ENCODE data around the gene PTPRG. TPM values are rescaled to one million over a fixed set of nuclear protein-coding genes. Genes with fewer than 3 reads are reported as not detected.

The PTPRG gene
- total RNA-seq, 4 donors from 2014 or later = 21.1 to 54.2 (median 30.6) TPM

DNA sequence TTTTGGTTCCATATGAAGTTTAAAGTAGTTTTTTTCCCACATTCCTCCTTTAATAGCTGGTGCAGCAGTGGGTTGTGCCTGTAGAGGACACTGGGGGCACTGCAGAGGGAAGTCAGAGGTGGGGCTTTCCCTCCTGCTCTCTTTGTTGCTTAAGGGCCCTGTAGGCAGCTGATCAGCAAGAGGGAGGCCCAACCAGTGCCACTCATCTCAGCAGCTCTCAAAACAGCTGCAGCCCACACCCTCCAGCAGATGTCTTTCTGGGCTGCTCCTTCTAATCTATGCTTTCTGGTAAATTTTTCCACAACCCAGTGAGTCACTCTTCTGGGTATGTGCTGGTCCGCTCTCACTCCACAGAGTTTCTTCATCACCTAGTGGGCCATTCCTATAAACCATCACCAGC is 548.2 kb downstream of the PTPRG start:
- no peaks in the 10 kb centered on the region for H3K36me3 ChIP-seq
- peak; percentile 73 to 93 for ATAC-seq
- no peaks in the 10 kb centered on the region for H3K9me3 ChIP-seq
- in situ Hi-C loops (cut with MboI; ENCODE audit: low sequenced_read_pairs in 4 of 4) (no loop called here), intact Hi-C loops (cut with DNase I; ENCODE audit: low total_unique reads) (no loop called here)
- no peak overlapping the region for H3K4me3 ChIP-seq
- H3K27me3 ChIP-seq = no peaks in the 10 kb centered on the region
- TF ChIP-seq POLR2A (IDR thresholded peaks at IDR 0.05) = no peak
- TF ChIP-seq, protein P1, sequence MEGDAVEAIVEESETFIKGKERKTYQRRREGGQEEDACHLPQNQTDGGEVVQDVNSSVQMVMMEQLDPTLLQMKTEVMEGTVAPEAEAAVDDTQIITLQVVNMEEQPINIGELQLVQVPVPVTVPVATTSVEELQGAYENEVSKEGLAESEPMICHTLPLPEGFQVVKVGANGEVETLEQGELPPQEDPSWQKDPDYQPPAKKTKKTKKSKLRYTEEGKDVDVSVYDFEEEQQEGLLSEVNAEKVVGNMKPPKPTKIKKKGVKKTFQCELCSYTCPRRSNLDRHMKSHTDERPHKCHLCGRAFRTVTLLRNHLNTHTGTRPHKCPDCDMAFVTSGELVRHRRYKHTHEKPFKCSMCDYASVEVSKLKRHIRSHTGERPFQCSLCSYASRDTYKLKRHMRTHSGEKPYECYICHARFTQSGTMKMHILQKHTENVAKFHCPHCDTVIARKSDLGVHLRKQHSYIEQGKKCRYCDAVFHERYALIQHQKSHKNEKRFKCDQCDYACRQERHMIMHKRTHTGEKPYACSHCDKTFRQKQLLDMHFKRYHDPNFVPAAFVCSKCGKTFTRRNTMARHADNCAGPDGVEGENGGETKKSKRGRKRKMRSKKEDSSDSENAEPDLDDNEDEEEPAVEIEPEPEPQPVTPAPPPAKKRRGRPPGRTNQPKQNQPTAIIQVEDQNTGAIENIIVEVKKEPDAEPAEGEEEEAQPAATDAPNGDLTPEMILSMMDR (IDR thresholded peaks at IDR 0.05 in 4 of 5, conservative IDR thresholded peaks at IDR 0.05 in 1 of 5) = peak in 1 of 5 experiments; percentile 33
- peak overlapping the region in 2 of 4 donors; percentile 33 to 47 for H3K27ac ChIP-seq
- peak in 1 of 2 donors; percentile 81 for DNase-seq
- peaks cover 0 to 22% of the 10 kb centered on the region in 2 donors for H3K4me1 ChIP-seq

- peak overlapping the region in 1 of 4 donors; percentile 33 for H3K27ac ChIP-seq
- no peaks in the 10 kb centered on the region for H3K9me3 ChIP-seq
- in situ Hi-C loops (cut with MboI; ENCODE audit: low sequenced_read_pairs in 4 of 4) (no loop called here), intact Hi-C loops (cut with DNase I; ENCODE audit: low total_unique reads) (no loop called here)
- ATAC-seq (no peak), DNase-seq (no peak)
- no peak for TF ChIP-seq POLR2A (IDR thresholded peaks at IDR 0.05)
- peaks cover 0 to 17% of the 10 kb centered on the region in 2 donors for H3K4me1 ChIP-seq
- no peak overlapping the region for H3K4me3 ChIP-seq
- H3K27me3 ChIP-seq = no peaks in the 10 kb centered on the region
- H3K36me3 ChIP-seq = no peaks in the 10 kb centered on the region
Measured at GRCh38 chr3:62110443-62111225, 549.3 kb downstream of the PTPRG start.

- TF ChIP-seq POLR2A (IDR thresholded peaks at IDR 0.05) = no peak
- TF ChIP-seq, protein P1 (IDR thresholded peaks at IDR 0.05 in 4 of 5, conservative IDR thresholded peaks at IDR 0.05 in 1 of 5) = no peak
- peak in 1 of 2 donors; percentile 50 for ATAC-seq
- H3K36me3 ChIP-seq = no peaks in the 10 kb centered on the region
- in situ Hi-C loops (cut with MboI; ENCODE audit: low sequenced_read_pairs in 4 of 4) (no loop called here), intact Hi-C loops (cut with DNase I; ENCODE audit: low total_unique reads) (no loop called here)
- no peaks in the 10 kb centered on the region for H3K4me1 ChIP-seq
- H3K4me3 ChIP-seq = no peak overlapping the region
- no peak overlapping the region for H3K27ac ChIP-seq
- no peak for DNase-seq
- no peaks in the 10 kb centered on the region for H3K9me3 ChIP-seq
- no peaks in the 10 kb centered on the region for H3K27me3 ChIP-seq
Measured at GRCh38 chr3:62113092-62113491, 551.7 kb downstream of the PTPRG start.

DNA sequence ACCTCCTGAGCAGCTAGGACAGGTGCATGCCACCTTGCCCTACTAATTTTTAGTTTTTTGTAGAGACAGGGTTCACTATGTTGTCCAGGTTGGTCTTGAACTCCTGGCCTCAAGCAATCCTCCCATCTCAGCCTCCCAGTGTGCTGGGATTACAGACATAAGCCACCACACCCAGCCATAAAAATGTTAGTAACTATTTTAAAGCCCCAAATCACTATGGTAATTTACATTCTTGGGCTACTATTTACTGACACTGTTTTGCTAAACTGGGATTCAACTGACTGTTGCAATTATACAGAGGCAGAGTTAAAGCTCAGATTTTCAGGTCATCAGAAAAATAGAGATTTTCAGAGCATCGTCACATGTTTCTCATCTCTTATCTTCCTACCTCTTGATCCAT is 553.4 kb downstream of the PTPRG start:
- H3K4me3 ChIP-seq = no peak overlapping the region
- H3K36me3 ChIP-seq = no peaks in the 10 kb centered on the region
- no peak for TF ChIP-seq POLR2A (IDR thresholded peaks at IDR 0.05)
- TF ChIP-seq, protein P1 (IDR thresholded peaks at IDR 0.05 in 4 of 5, conservative IDR thresholded peaks at IDR 0.05 in 1 of 5) = no peak
- no peaks in the 10 kb centered on the region for H3K9me3 ChIP-seq
- in situ Hi-C loops (cut with MboI; ENCODE audit: low sequenced_read_pairs in 4 of 4) = no loop called here
- no peak overlapping the region for H3K27ac ChIP-seq
- DNase-seq = no peak
- H3K27me3 ChIP-seq = no peaks in the 10 kb centered on the region
- intact Hi-C loops (cut with DNase I; ENCODE audit: low total_unique reads) = no loop called here
- ATAC-seq = no peak
- H3K4me1 ChIP-seq = no peaks in the 10 kb centered on the region

GRCh38 chr3:62117903-62118548 is 556.7 kb downstream of the PTPRG start:
- peak overlapping the region in 3 of 4 donors; percentile 3 to 46 (median 38) for H3K27ac ChIP-seq
- in situ Hi-C loops (cut with MboI; ENCODE audit: low sequenced_read_pairs in 4 of 4) (no loop called here), intact Hi-C loops (cut with DNase I; ENCODE audit: low total_unique reads) (no loop called here)
- no peaks in the 10 kb centered on the region for H3K27me3 ChIP-seq
- H3K4me3 ChIP-seq = no peak overlapping the region
- no peaks in the 10 kb centered on the region for H3K9me3 ChIP-seq
- peak in 1 of 2 donors; percentile 26 for ATAC-seq
- DNase-seq = no peak
- TF ChIP-seq POLR2A (IDR thresholded peaks at IDR 0.05) = no peak
- TF ChIP-seq, protein P1 (IDR thresholded peaks at IDR 0.05 in 4 of 5, conservative IDR thresholded peaks at IDR 0.05 in 1 of 5) = no peak
- H3K4me1 ChIP-seq = no peaks in the 10 kb centered on the region
- no peaks in the 10 kb centered on the region for H3K36me3 ChIP-seq
